Bronchial epithelial cell (primary cell): ENCODE results near the gene ITGB7. TPM values are rescaled to one million over a fixed set of nuclear protein-coding genes. Genes with fewer than 3 reads are reported as not detected.
A peak's percentile ranks its signal among the peaks of the same experiment; 100 is the strongest.

Experiments used
- DNase-seq: peaks from one replicate; pipeline ENCODE4 v3.0.0-alpha.2; 2010; ENCODE audit warnings: low read depth
- FAIRE-seq: peaks from 2 replicates; lab custom pipeline; 2011; peaks lifted over from hg19 to GRCh38; lab: Jason Lieb, UNC
- H3K27me3 ChIP-seq: 2 replicates; pipeline ENCODE4 v1.5.1; 2011; ENCODE audit warnings: low read length; ENCODE audit not compliant: control insufficient read depth, insufficient read depth
- H3K36me3 ChIP-seq: 2 replicates; pipeline ENCODE4 v1.5.1; 2011; ENCODE audit warnings: low read length; ENCODE audit not compliant: control insufficient read depth, insufficient read depth
- H3K4me3 ChIP-seq: 2 replicates; pipeline ENCODE4 v1.5.1; 2011; ENCODE audit warnings: mild to moderate bottlenecking, low read depth, low read length, control low read depth
- total RNA-seq: library from RNA; depleted of rRNA; stranded (reverse); fragments of >200 nt; gene quantifications from 2 replicates; pipeline ENCODE4 v1.2.1, GENCODE V29; 2014
- TF ChIP-seq, protein P1 (sequence below): IDR thresholded peaks from 2 replicates; pipeline ENCODE4 v1.5.1; 2011; ENCODE audit warnings: mild to moderate bottlenecking, moderate library complexity, low read length, control low read depth, inconsistent platforms; ENCODE audit not compliant: insufficient read depth, severe bottlenecking

ITGB7 gene
- total RNA-seq, 1 donor from 2014 or later, result 8.4 TPM

DNA sequence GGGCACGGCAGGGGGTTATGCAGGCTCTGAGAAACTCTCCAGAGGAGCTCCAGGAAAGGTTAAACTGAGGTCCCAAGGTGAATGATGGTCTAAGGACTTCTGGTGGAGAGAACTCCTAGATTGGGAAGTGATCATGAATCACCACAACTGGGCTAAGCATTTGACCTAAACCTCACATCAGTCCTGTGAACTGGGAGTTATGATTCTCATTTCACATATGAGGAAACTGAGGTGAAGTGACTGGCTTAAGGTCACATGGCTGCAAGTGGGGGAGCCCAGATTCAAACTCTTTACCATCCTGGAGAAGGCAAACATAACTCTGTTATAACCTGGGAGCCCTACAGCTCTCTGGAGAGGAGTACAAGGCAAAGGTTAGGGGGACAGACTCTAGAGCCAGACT lies 20.8 kb upstream of the ITGB7 start:
- H3K36me3 ChIP-seq, result peaks cover 24% of the 10 kb centered on the region
- TF ChIP-seq, protein P1, sequence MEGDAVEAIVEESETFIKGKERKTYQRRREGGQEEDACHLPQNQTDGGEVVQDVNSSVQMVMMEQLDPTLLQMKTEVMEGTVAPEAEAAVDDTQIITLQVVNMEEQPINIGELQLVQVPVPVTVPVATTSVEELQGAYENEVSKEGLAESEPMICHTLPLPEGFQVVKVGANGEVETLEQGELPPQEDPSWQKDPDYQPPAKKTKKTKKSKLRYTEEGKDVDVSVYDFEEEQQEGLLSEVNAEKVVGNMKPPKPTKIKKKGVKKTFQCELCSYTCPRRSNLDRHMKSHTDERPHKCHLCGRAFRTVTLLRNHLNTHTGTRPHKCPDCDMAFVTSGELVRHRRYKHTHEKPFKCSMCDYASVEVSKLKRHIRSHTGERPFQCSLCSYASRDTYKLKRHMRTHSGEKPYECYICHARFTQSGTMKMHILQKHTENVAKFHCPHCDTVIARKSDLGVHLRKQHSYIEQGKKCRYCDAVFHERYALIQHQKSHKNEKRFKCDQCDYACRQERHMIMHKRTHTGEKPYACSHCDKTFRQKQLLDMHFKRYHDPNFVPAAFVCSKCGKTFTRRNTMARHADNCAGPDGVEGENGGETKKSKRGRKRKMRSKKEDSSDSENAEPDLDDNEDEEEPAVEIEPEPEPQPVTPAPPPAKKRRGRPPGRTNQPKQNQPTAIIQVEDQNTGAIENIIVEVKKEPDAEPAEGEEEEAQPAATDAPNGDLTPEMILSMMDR, result no peak
- FAIRE-seq, result no peak
- no peaks in the 10 kb centered on the region for H3K27me3 ChIP-seq
- no peak for DNase-seq
- no peak overlapping the region for H3K4me3 ChIP-seq

- H3K36me3 ChIP-seq, result peaks cover 24% of the 10 kb centered on the region
- DNase-seq, result no peak
- no peaks in the 10 kb centered on the region for H3K27me3 ChIP-seq
- FAIRE-seq, result no peak
- TF ChIP-seq, protein P1, result no peak
- no peak overlapping the region for H3K4me3 ChIP-seq
Observed at GRCh38 chr12:53227341-53227740, 20.3 kb upstream of the ITGB7 start.

GRCh38 chr12:53226815-53227214 lies 19.8 kb upstream of the ITGB7 start:
- FAIRE-seq, result no peak
- no peak for DNase-seq
- TF ChIP-seq, protein P1, result no peak
- Histone ChIP-seq H3K36me3 (peaks cover 24% of the 10 kb centered on the region), H3K27me3 (no peaks in the 10 kb centered on the region), H3K4me3 (no peak overlapping the region)

DNA sequence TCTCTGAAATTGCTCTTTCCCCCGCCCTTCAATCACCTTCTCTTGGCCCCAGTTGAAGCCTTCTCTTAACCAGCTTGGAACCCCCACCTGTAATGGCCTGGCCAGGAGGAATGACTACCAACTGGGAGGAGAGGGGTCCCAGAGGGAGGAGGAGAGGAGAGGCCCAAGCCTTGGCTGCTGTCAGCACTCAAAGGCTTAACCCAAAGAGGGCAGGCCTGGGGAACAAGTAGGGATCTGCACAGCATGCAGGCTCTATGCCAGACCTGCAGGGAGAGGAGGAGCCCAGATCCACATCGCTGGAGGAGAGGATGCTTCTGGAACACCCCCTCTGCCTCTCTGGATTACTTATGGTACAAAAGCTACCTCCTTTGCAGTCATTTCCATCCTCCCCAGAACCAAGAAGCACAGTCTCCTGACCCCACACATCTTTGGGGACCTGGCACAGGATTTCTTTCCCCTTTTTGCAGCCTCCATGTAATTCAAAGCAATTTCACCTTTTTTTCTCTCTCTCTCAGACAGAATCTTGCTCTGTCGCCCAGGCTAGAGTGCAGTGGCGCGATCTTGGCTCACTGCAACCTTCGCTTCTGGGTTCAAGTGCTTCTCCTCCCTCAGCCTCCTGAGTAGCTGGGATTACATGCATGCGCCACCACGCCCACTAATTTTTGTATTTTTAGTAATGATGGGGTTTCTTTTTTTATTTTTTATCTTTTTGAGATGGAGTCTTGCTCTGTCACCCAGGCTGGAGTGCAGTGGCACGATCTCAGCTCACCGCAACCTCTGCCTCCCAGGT lies 18.8 kb upstream of the ITGB7 start:
- H3K4me3 ChIP-seq, result no peak overlapping the region
- FAIRE-seq (no peak), DNase-seq (peak; percentile 66)
- TF ChIP-seq, protein P1, result no peak
- no peaks in the 10 kb centered on the region for H3K27me3 ChIP-seq
- peaks cover 24% of the 10 kb centered on the region for H3K36me3 ChIP-seq

- FAIRE-seq, result no peak
- Histone ChIP-seq H3K4me3 (no peak overlapping the region), H3K27me3 (no peaks in the 10 kb centered on the region), H3K36me3 (peaks cover 23% of the 10 kb centered on the region)
- TF ChIP-seq, protein P1, result no peak
- no peak for DNase-seq
Observed at GRCh38 chr12:53224897-53225634, 18.0 kb upstream of the ITGB7 start.
